GM18519 (cell line): ENCODE results near the gene CTIF.
"Not testable (repeated sequence)": the region's sequence is repeated elsewhere in the genome, so short reads cannot be mapped to it uniquely, and the experiment has no call there.

Experiments used
- ATAC-seq: cut with Tn5 transposase; IDR thresholded peaks from one replicate; pipeline ENCODE4 v1.9.1; 2021; ENCODE audit warnings: mild to moderate bottlenecking, moderate library complexity; ENCODE audit not compliant: unreplicated experiment, low FRiP score

The CTIF gene

DNA sequence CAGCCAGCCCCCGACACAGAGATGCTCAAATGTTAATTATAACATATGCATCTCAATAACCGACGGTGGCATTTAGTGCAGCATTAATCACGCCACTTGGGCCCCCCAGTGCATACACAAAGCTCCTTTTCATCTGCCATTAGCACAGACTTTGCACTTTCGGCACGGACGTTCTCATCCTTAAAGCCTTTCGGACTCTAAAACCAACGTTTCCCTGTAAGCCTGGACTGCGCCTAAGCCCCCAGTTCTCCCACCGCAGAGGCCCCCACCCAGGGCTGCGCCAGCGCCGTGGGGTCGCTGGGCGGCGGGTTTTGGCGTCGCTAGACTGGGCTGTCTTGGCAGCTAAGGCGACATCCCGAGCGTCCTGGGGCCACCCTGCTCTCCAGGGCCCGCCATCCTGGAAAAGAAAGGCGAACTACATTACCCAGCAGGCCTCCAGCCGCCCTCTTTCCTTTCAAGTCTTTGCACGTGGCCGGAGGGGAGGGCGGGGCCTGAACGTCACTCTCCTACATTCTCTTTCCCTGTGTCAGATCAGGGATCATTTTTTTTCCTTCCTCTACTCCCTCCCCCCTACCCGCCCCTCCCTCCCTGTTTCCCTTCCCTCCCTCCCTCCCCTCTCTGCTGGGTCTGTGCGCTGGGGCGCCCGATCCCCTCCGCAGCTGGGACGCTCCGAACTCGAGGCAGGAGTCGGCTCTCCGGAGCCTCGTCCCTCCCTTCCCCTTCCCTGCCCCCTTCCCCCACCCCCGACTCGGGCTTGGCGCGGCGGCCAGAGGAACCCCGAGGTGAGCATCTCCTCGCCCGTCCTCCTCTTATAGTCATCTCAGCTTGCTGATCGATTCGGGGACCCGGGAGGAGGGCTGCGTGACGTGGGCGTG, at the start of gene CTIF:
CTIF (plus strand) TSS at position 501 of the 875 bp plus-strand sequence. CDS start 80,535 bp downstream, outside the sequence.
- peak; percentile 48 for ATAC-seq

- ATAC-seq, result no peak
Observed at GRCh38 chr18:48490641-48491293, 48.1 kb upstream of the CTIF start.

DNA sequence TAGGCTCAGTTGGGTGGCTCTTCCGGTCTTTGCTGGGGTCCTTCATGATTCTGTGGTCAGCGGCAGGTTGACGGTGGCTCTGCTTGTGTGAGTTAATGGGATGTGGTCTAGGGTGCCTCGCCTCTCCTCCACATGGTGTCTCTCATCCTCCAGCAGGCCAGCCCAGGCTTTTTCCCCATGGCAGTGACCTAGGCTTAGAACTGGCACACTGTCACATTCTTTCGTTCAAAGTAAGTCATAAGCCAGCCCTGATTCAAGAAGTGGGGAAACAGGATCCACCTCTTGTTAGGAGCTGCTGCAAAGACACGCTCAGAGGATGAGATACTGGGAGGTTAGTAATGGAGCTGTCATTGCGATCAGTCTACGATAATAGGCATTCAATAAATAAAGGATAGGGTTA, 46.0 kb upstream of the CTIF start:
- ATAC-seq, result no peak

DNA sequence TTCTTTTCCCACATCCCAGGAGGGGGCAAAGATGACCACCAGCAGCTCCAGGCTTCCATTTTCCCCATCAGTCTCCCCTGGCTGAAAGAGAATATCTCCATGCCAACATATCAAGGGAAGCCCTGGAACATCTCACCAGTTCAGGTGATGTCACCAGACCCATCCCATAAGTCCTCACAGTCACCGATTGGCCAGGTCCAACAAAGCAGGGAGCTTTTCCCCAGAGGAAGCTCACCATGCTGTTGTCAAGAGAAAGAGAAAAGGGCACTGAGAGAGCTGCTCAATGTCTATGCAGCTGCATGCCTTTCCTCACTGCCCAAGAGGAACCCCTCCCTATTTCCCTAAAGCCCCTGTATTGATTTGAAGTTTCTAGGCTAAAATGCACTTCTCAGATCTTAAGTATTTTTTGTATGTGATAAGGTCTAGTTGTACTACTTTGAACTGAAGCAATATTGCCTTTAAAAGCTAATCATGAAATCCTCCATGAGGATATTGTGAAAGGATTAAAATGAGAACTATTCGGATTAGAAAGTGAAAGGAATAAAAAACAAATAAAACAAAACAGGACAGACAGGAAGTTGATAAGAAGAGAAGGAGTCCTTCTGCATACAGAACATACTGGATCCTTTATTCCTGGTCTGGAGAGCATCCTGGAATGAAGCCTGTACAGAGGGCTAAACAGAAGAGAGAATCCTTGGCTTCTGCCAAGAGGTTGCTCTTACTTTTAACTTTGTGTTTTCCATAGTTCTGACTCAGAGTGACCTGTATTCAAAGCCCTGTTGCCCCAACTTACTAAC, 45.2 kb upstream of the CTIF start:
- ATAC-seq, result no peak

GRCh38 chr18:48497863-48498262, 41.0 kb upstream of the CTIF start:
- no peak for ATAC-seq

- no peak for ATAC-seq
Observed at GRCh38 chr18:48500517-48500916, 38.3 kb upstream of the CTIF start.

- ATAC-seq, result no peak
Observed at GRCh38 chr18:48502906-48503305, 35.9 kb upstream of the CTIF start.

DNA sequence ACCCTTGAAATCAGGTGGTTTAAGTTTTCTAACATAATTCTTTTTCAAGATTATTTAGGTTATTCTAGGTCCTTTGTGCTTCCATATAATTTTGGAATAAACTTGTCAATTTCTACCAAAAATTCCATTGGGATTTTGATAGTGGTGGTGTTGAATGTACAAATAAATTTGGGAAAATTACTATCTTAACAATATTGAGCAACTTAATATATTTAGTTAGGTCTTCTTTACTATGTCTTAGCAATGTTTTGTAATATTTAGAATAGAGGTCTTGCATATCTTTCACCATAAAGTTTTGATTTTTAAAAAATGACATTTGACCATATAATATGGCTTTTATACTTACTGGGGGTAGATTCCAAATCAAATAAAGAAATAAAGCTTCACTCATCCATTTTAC, 34.0 kb upstream of the CTIF start:
- ATAC-seq, result no peak

GRCh38 chr18:48506983-48507568, 31.8 kb upstream of the CTIF start:
- ATAC-seq, result not testable (repeated sequence)

DNA sequence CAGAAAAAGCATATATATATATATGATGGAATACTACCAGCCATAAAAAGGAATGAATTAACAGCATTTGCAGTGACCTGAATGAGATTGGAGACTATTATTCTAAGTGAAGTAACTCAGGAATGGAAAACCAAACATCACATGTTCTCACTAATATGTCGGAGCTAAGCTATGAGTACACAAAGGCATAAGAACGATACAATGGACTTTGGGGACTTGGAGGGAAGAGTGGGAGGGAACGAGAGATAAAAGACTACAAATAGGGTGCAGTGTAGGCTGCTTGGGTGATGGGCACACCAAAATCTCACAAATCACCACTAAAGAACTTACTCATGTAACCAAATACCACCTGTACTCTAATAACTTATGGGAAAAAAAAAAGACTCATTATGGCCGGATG, 26.3 kb upstream of the CTIF start:
- ATAC-seq, result not testable (repeated sequence)

DNA sequence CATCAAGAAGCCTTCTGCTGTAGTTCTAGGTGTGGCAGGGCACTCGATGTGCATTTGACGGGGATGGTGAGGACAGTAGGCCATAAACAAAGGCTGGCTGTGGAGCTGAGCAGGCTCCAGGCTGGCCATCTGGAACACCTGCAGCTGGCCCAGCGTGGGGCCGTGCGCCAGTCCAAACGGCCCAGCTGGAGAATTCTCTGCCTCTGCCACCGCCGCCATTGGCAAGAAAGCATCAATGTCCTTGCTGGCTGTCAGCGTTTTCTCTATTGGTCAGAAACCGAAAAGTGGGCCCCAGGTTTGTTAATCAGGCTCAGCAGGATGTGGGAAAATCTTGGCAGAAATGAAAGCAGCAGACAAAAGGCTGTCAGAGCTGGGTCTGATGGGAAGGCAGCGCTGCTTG, 24.0 kb upstream of the CTIF start:
- ATAC-seq, result no peak

DNA sequence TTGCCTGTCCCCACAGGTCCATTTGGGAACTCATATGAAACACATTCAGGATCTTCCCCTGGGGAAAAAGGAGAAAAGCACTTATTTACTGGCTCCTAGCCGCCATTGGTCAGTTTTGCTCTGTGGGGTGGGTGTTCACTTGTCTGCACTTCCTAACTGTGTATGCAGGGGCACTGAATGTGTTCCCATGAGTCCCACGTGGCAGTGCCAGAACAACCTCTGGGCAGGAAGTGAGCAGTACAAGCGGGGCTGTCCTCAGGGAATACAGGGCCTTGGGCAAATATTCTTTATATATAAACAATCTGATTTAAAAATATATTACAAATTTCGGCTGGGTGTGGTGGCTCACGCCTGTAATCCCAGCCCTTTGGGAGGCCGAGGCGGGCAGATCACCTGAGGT, 21.8 kb upstream of the CTIF start:
- no peak for ATAC-seq

- no peak for ATAC-seq
Observed at GRCh38 chr18:48519431-48520100, 19.3 kb upstream of the CTIF start.

GRCh38 chr18:48521723-48522122, 17.1 kb upstream of the CTIF start:
- no peak for ATAC-seq

GRCh38 chr18:48525671-48526070, 13.2 kb upstream of the CTIF start:
- ATAC-seq, result no peak

GRCh38 chr18:48527461-48527860, 11.4 kb upstream of the CTIF start:
- no peak for ATAC-seq

DNA sequence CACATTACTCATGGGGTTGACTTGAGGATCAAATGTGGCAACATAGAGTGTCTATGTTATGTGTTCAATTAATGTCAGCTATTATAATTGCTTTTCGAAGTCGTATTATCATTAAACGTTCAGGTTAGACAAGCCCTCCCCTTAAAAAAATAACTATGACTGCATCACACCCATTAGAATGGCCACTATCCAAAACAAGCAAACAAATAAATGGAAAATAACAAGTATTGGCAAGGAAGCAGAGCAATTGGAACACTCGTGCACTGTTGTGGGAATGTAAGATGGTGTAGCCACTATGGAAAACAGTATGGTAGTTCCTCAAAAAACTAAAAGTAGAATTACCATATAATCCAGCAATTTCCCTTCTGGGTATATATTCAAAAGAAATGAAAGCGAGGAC, 10.0 kb upstream of the CTIF start:
- no peak for ATAC-seq

GRCh38 chr18:48529796-48530195, 9.0 kb upstream of the CTIF start:
- ATAC-seq, result no peak

DNA sequence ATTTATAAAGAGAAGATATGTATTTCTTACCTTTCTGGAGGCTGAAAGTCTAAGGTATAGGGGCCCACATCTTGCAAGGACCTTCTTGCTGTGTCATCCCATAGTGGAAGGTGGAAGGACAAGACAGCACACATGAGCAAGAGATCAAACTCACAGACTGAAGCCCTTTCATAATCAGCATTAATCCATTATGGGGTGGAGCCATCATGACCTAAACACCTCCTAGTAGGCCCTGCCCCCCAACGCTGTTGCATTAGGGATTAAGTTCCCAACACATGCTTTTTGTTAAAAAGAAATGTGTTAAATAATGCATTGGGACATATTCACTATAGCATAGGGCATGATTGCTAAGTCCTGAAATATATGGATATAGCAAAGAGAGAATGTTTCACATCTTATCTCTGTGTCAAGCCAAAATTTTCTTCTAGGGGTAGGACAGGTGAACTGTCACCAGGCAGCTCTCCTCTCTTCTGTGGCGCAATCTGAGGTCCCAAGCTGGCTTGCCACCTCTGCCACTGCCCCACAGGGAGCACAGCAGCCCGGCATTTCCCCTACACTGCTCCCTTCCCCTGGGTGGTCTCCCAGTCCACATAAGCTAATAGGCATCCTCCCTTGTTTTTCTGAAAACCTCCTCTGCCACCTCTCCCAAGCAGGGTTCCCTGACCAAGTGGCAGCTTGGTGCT, 8.3 kb upstream of the CTIF start:
- ATAC-seq, result no peak

- no peak for ATAC-seq
Observed at GRCh38 chr18:48531082-48531403, 7.8 kb upstream of the CTIF start.
